ENCODE results near the gene DHRS13.

The DHRS13 gene

GRCh38 chr17:28864991-28865849 lies 37.7 kb downstream of the DHRS13 start:
- no peak for DNase-seq (ENCODE audit: low read depth)
- H3K4me3 ChIP-seq (ENCODE audit: low read depth, low read length) = no peak overlapping the region
- TF ChIP-seq, protein P1, sequence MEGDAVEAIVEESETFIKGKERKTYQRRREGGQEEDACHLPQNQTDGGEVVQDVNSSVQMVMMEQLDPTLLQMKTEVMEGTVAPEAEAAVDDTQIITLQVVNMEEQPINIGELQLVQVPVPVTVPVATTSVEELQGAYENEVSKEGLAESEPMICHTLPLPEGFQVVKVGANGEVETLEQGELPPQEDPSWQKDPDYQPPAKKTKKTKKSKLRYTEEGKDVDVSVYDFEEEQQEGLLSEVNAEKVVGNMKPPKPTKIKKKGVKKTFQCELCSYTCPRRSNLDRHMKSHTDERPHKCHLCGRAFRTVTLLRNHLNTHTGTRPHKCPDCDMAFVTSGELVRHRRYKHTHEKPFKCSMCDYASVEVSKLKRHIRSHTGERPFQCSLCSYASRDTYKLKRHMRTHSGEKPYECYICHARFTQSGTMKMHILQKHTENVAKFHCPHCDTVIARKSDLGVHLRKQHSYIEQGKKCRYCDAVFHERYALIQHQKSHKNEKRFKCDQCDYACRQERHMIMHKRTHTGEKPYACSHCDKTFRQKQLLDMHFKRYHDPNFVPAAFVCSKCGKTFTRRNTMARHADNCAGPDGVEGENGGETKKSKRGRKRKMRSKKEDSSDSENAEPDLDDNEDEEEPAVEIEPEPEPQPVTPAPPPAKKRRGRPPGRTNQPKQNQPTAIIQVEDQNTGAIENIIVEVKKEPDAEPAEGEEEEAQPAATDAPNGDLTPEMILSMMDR (conservative IDR thresholded peaks at IDR 0.05; ENCODE audit: low read depth, low read length) = no peak

DNA sequence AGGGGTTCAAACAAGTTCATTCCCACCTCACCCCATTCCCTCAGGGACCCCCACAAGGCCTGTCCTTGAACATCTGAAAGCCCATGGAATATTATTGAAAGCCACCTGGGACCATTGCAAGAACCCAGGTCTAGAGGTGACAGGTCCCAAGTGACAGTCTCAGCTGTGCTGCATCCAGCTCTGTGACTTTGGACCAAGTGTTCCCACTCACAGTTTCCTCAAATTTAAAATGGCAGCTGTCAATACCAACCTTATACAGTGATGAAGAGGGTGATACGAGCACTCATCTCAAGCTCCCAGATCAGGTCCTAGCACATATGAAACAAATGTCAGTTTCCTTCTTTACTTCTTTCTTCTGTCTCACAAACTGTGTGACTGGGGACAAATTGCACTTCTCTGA lies 38.9 kb downstream of the DHRS13 start:
- DNase-seq (ENCODE audit: low read depth) = no peak
- TF ChIP-seq, protein P1 (conservative IDR thresholded peaks at IDR 0.05; ENCODE audit: low read depth, low read length) = no peak
- no peak overlapping the region for H3K4me3 ChIP-seq (ENCODE audit: low read depth, low read length)

DNA sequence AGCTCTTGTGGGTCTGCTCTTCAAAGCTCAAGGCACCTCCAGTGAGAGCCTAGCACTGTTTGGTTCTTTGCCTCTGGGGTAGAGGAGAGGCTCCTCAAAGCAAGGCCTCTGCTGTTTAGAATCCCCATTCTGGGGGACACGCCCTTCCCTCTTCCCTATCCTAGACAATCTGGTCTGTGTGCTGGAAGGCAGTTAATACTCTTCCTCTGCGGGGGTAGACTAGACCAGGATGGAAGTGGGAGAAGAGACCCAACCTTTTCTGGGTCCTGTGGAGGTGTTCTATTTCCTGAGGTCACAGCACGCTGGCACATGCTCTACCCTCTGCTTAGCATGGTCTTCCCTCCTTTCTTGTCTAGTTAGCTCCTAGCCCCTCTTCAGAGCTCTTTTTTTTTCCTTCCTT lies 40.3 kb downstream of the DHRS13 start:
- TF ChIP-seq, protein P1 (conservative IDR thresholded peaks at IDR 0.05; ENCODE audit: low read depth, low read length) = no peak
- DNase-seq (ENCODE audit: low read depth) = no peak
- H3K4me3 ChIP-seq (ENCODE audit: low read depth, low read length) = no peak overlapping the region

GRCh38 chr17:28861393-28862203 lies 41.3 kb downstream of the DHRS13 start:
- TF ChIP-seq, protein P1 (conservative IDR thresholded peaks at IDR 0.05; ENCODE audit: low read depth, low read length) = no peak
- H3K4me3 ChIP-seq (ENCODE audit: low read depth, low read length) = no peak overlapping the region
- no peak for DNase-seq (ENCODE audit: low read depth)

DNA sequence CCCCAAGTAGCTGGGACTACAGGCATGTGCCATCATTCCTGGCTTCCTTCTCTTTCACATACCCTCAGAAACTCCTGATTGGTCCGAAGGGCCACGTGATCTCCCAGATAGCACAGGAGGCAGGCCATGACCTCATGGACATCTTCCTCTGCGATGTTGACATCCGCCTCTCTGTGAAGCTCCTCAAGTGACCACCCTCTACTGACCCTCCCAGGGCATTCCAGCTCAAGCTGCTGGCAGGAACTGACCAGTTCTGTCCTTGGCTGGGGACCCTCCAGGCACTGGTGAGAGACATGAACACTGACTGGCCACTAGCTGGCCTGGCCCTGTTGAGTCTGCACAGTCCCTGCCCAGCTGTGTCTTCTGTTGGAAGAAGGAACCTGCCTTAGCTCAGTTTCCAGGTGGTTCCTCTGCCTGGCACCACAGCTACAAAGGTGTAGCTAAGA lies 42.5 kb downstream of the DHRS13 start:
- H3K4me3 ChIP-seq (ENCODE audit: low read depth, low read length) = no peak overlapping the region
- TF ChIP-seq, protein P1 (conservative IDR thresholded peaks at IDR 0.05; ENCODE audit: low read depth, low read length) = no peak
- DNase-seq (ENCODE audit: low read depth) = no peak

- no peak for DNase-seq (ENCODE audit: low read depth)
Measured at GRCh38 chr17:28858801-28859355, 44.0 kb downstream of the DHRS13 start.

More at GRCh38 chr17:28858801-28859355, 44.0 kb downstream of the DHRS13 start:
- no peak overlapping the region for H3K4me3 ChIP-seq (ENCODE audit: low read depth, low read length)
- TF ChIP-seq, protein P1 (conservative IDR thresholded peaks at IDR 0.05; ENCODE audit: low read depth, low read length) = no peak

Data from choroid plexus epithelial cell (primary cell).